Measurements from ENCODE around the gene NYAP2.

DNA sequence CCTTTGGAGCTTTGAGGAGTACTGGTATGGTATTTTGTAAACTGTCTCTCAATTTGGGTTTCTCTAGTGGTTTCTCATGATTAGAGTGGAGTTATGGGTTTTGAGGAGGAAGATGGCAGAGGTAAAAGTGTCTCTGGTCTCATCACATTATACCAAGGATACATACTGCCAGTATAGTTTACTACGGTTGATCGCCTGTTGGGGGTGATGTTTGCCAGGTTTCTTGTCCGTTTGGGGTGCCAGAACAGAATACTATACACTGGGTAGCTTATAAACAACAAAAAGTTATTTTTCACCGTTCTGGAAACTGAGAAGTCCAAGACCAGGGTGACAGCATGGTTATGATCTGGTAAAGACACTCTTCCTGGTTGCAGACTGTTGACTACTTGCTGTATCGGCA, 293.7 kb downstream of the NYAP2 start:
- no peak for TF ChIP-seq CTCF (IDR thresholded peaks at IDR 0.05)
- TF ChIP-seq POLR2A (IDR thresholded peaks at IDR 0.05), result no peak
